GM12873 (cell line): ENCODE data around the gene TCFL5.

Experiments
- CTCF ChIP-seq: IDR thresholded peaks from 2 replicates; pipeline ENCODE4 v1.5.1; 2012; ENCODE audit warnings: low read depth, mild to moderate bottlenecking, moderate library complexity, low read length, control low read depth; ENCODE audit not compliant: insufficient read depth; ENCODE audit errors: missing control alignments

The TCFL5 gene

GRCh38 chr20:62800314-62801259 lies 61.0 kb downstream of the TCFL5 start:
- no peak for TF ChIP-seq CTCF

- TF ChIP-seq CTCF, result no peak
Measured at GRCh38 chr20:62799873-62800272, 61.7 kb downstream of the TCFL5 start.

GRCh38 chr20:62799459-62799858 lies 62.2 kb downstream of the TCFL5 start:
- no peak for TF ChIP-seq CTCF

GRCh38 chr20:62799036-62799435 lies 62.6 kb downstream of the TCFL5 start:
- no peak for TF ChIP-seq CTCF

- TF ChIP-seq CTCF, result no peak
Measured at GRCh38 chr20:62797671-62798532, 63.7 kb downstream of the TCFL5 start.

GRCh38 chr20:62796699-62797491 lies 64.7 kb downstream of the TCFL5 start:
- TF ChIP-seq CTCF, result no peak
